Testis (tissue), 2 donors: Measurements from ENCODE around the gene ADAMTS7.

Experiments used
- CTCF ChIP-seq, 3 experiments: fragments of 450-650 bp in 2 of 3; fragments of 200-600 bp in 1 of 3; sonication (generic) in 1 of 3; IDR thresholded peaks; one replicate each; pipeline ENCODE4 v1.5.1; 2016 to 2019; ENCODE audit warnings: antibody characterized with exemption in 3 of 3, mild to moderate bottlenecking in 2 of 3, moderate library complexity in 1 of 3
- POLR2A ChIP-seq: fragments of 450-650 bp; IDR thresholded peaks from one replicate; pipeline ENCODE4 v1.6.1; 2017; ENCODE audit warnings: antibody characterized with exemption, mild to moderate bottlenecking, moderate library complexity

- TF ChIP-seq POLR2A = no peak
- TF ChIP-seq CTCF (IDR thresholded peaks at IDR 0.05) = no peak
Observed at GRCh38 chr15:78740904-78741274, 70.4 kb downstream of the ADAMTS7 start.
